Measurements from ENCODE around the gene C1QTNF6. TPM values are rescaled to one million over a fixed set of nuclear protein-coding genes. Genes with fewer than 3 reads are reported as not detected.

Gene C1QTNF6
- total and polyA plus RNA-seq, 10 of the 15 experiments (the other 5 are each of a cell fraction or from before 2014, with no cell fraction given), result 0.16 to 4.1 (median 1.3) TPM

GRCh38 chr22:37195921-37196320 is 7.9 kb upstream of the C1QTNF6 start (continued):
- TF ChIP-seq E2F8 (IDR thresholded peaks at IDR 0.05; ENCODE audit: low read depth, partially characterized antibody) (no peak), SMAD1 (IDR thresholded peaks at IDR 0.05; ENCODE audit: low read depth, partially characterized antibody) (no peak)

GRCh38 chr22:37194750-37195149 is 6.7 kb upstream of the C1QTNF6 start:
- DNase-seq (ENCODE audit: low read depth, low spot score) (no peak), ATAC-seq (no peak), FAIRE-seq (no peak)
- RAD21 ChIA-PET (ENCODE audit: unreplicated experiment), result interaction anchor here (0.6 to 3.2 kb wide), 3 partner anchors 30 to 66 kb away, joined by 3 to 22 read pairs (median 6); partner anchors contain the start of gene IL2RB
- H3K27ac ChIP-seq (ENCODE audit: control insufficient read depth, insufficient read depth), result no peak overlapping the region
- intact Hi-C loops (cut with micrococcal nuclease; ENCODE audit: unreplicated experiment) (loop anchor here (1.0 to 10.0 kb wide), 3 partner anchors 28 to 410 kb away; partner anchors contain the start of gene IL2RB), in situ Hi-C loops (cut with MboI) (no loop called here)
- TF ChIP-seq NR2C2 (IDR thresholded peaks at IDR 0.05; ENCODE audit: borderline replicate concordance, control insufficient read depth, insufficient read length, low read depth) (no peak), IKZF1 (conservative IDR thresholded peaks at IDR 0.05) (no peak), RAD21 (IDR thresholded peaks at IDR 0.05; ENCODE audit: insufficient read depth, low read depth, low read length) (no peak), MXI1 (IDR thresholded peaks at IDR 0.05; ENCODE audit: low read depth, low read length) (no peak), TBL1XR1 (IDR thresholded peaks at IDR 0.05; ENCODE audit: low read depth, low read length) (no peak), SMAD5 (IDR thresholded peaks at IDR 0.05; ENCODE audit: low read depth) (no peak), BCL3 (IDR thresholded peaks at IDR 0.05; ENCODE audit: borderline replicate concordance, insufficient read depth, low read depth, low read length, poor library complexity, severe bottlenecking) (no peak), FOXM1 (IDR thresholded peaks at IDR 0.05; ENCODE audit: low read depth, low read length) (no peak), TCF12 (IDR thresholded peaks at IDR 0.05; ENCODE audit: low read depth, low read length) (no peak), RELA (IDR thresholded peaks at IDR 0.05; ENCODE audit: borderline replicate concordance, partially characterized antibody) (no peak), RFX5 (IDR thresholded peaks at IDR 0.05; ENCODE audit: low read depth, low read length) (no peak), POLR2A (IDR thresholded peaks at IDR 0.05; ENCODE audit: low read depth, low read length) (no peak), CBX5 (IDR thresholded peaks at IDR 0.05; ENCODE audit: low read depth) (no peak)
- H2AFZ ChIP-seq (ENCODE audit: control insufficient read depth, low read depth, low read length), result no peak overlapping the region
- SMC1A ChIA-PET (ENCODE audit: uncharacterized antibody, unreplicated experiment), result interaction anchor here (1.5 to 5.5 kb wide), 4 partner anchors 31 to 116 kb away, joined by 3 to 64 read pairs (median 10); partner anchors contain the start of gene IL2RB
- peaks cover 5% of the 10 kb centered on the region for H3K79me2 ChIP-seq (ENCODE audit: control insufficient read depth, insufficient read depth, low read length)
- WGBS (ENCODE audit: insufficient coverage, insufficient replicate concordance, low lambda C conversion rate, missing lambda C conversion rate), result 74% methylated on average over 3 of the region's 3 CpGs
- no peaks in the 10 kb centered on the region for H3K27me3 ChIP-seq (replicated peaks in 1 of 2; ENCODE audit: control insufficient read depth in 2 of 2, insufficient read depth in 2 of 2, low read length in 1 of 2)
- no peaks in the 10 kb centered on the region for H3K36me3 ChIP-seq (ENCODE audit: control insufficient read depth in 2 of 2, insufficient read depth in 2 of 2, low read length in 1 of 2)
- no TSS peak for BruUV-seq (replicated peaks)
- H4K20me1 ChIP-seq (ENCODE audit: control insufficient read depth, insufficient read depth), result no peaks in the 10 kb centered on the region
- no peak overlapping the region for H3K4me3 ChIP-seq
- no peak overlapping the region for H3K9ac ChIP-seq (ENCODE audit: control insufficient read depth, insufficient read depth, low read length)
- CTCF ChIA-PET, result interaction anchor here (1.3 to 6.4 kb wide), 4 partner anchors 28 to 149 kb away, joined by 3 to 53 read pairs (median 11); no protein-coding TSS in a partner anchor
- no peaks in the 10 kb centered on the region; the same call in 2 of the 3 replicates for H3K9me3 ChIP-seq (replicated peaks; ENCODE audit: control insufficient read depth, insufficient read depth, low read length)
- H3K4me1 ChIP-seq (ENCODE audit: control insufficient read depth, insufficient read depth, low read length), result peaks cover 21% of the 10 kb centered on the region
- no peak overlapping the region for H3K4me2 ChIP-seq (ENCODE audit: control insufficient read depth, insufficient read depth)
- POLR2A ChIA-PET, result interaction anchor here (1.4 to 2.1 kb wide), 3 partner anchors 11 to 50 kb away, joined by 4 to 6 read pairs (median 5); partner anchors contain the start of genes IL2RB and RAC2

Measured in GM12878 (cell line).